ENCODE data around the gene PIK3CD.

The PIK3CD gene

DNA sequence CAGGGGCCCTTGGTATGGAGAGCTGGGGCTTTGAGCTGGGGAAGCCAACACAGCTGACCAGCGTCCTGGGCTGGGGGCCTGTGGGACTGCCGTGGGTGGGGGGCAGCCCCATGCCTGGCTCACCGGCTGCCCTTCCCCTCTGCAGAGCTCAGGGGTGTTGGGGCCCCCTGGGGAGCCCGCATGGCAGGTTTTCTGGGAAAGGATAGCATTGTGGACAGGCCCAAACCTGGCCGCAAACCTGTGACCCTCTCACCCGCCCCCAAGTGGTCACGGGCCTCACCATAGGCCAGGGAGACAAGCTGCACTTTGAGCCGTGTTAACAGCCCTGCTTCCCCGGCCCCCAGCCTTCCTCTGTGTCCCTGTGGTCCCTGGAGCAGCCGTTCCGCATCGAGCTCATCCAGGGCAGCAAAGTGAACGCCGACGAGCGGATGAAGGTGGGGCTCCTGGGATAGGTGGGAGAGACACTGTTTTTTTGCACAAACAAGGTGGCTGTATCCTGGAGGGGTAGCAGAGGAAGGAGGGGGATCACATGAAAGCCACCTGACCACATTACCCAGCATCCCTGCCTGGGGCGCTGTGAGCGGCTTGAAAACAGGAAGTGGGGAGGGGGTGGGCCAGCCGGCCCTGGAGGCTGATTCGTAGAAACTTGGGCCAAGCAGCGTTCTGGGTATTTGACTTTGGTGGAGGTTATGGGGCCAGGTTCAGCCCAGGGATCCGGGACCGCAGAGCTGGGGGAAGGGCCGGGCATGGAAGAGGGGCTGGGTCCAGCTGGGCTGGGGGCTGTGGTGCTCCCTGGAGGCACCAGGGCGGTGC is 65.9 kb downstream of the PIK3CD start:
- no peaks in the 10 kb centered on the region for H3K27me3 Mint-ChIP-seq (ENCODE audit: low read depth)
- H3K27ac Mint-ChIP-seq: peak overlapping the region; percentile 93
- peaks cover 39% of the 10 kb centered on the region for H3K4me1 Mint-ChIP-seq (ENCODE audit: low read depth)
- H3K4me3 Mint-ChIP-seq: peak overlapping the region; percentile 90
- H3K9me3 Mint-ChIP-seq: no peaks in the 10 kb centered on the region
- peak; percentile 81 for DNase-seq (ENCODE audit: low spot score)
- H3K36me3 Mint-ChIP-seq (ENCODE audit: low read depth): peaks cover 73% of the 10 kb centered on the region

DNA sequence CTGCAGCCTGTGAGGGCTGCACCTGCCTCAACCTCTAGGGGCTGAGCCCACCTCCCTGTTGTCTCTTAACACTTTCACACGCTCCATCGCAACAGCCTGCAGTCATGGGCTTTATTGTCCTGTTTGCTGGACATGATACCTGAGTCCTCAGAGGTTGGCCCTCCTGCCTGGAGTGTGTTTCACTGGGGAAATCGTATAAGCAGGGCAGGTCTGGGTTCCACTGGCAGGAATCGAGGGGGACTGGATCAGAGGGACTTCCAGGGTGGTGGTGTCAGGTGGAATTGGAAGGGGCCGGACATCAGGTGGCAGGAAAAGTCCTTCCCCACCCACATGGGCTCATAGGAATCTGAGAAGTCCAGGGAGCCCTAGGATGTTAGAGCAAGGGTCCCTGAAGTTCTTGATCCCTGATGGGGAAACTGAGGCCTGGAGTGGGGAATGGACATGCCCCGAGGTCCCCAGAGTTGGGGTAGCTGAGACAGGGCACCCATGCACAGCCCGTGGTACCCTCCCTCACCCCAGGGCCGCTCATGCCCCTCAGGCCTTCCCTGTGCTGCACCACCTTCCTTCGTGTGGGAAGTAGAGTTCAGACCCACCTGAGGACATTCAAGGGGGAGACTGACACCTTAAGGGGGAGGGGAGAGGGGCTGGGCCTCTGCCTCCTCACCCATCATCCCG is 66.6 kb downstream of the PIK3CD start:
- Mint-ChIP-seq H3K4me3 (peak overlapping the region; percentile 90), H3K27me3 (ENCODE audit: low read depth) (no peaks in the 10 kb centered on the region), H3K27ac (peak overlapping the region; percentile 93), H3K4me1 (ENCODE audit: low read depth) (peaks cover 35% of the 10 kb centered on the region), H3K9me3 (no peaks in the 10 kb centered on the region), H3K36me3 (ENCODE audit: low read depth) (peaks cover 75% of the 10 kb centered on the region)
- DNase-seq (ENCODE audit: low spot score): no peak

DNA sequence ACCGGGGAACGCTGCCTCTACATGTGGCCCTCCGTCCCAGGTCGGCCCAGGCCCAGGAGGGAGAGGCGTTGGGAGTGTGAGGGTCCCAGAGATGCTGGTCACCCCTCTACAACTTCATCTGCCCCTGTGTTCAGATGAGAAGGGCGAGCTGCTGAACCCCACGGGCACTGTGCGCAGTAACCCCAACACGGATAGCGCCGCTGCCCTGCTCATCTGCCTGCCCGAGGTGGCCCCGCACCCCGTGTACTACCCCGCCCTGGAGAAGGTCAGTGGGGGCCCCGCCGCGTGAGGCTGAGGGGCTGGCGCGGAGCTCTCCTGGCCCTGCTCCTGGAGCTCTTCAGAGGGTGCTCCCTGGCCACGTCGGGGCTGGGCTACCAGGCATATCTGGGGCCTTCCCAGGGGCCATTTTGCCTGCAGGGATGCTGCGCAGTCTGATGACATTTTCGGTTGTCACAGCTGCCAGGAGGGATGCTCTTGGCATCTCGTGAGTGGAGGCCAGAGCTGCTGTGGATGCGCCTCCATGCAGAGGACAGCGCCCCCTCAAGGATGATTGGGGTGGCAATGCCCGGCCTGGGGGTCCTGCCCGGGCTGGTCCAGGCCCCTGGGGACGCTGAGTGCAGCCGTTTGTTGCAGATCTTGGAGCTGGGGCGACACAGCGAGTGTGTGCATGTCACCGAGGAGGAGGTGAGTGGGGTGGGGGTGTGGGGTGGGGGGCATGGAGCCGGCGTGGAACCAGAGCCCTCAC is 68.6 kb downstream of the PIK3CD start:
- Mint-ChIP-seq H3K27ac (peak overlapping the region; percentile 79), H3K4me1 (ENCODE audit: low read depth) (peaks cover 29% of the 10 kb centered on the region), H3K36me3 (ENCODE audit: low read depth) (peaks cover 82% of the 10 kb centered on the region), H3K9me3 (peaks cover 4% of the 10 kb centered on the region), H3K27me3 (ENCODE audit: low read depth) (no peaks in the 10 kb centered on the region), H3K4me3 (no peak overlapping the region)
- DNase-seq (ENCODE audit: low spot score): no peak

DNA sequence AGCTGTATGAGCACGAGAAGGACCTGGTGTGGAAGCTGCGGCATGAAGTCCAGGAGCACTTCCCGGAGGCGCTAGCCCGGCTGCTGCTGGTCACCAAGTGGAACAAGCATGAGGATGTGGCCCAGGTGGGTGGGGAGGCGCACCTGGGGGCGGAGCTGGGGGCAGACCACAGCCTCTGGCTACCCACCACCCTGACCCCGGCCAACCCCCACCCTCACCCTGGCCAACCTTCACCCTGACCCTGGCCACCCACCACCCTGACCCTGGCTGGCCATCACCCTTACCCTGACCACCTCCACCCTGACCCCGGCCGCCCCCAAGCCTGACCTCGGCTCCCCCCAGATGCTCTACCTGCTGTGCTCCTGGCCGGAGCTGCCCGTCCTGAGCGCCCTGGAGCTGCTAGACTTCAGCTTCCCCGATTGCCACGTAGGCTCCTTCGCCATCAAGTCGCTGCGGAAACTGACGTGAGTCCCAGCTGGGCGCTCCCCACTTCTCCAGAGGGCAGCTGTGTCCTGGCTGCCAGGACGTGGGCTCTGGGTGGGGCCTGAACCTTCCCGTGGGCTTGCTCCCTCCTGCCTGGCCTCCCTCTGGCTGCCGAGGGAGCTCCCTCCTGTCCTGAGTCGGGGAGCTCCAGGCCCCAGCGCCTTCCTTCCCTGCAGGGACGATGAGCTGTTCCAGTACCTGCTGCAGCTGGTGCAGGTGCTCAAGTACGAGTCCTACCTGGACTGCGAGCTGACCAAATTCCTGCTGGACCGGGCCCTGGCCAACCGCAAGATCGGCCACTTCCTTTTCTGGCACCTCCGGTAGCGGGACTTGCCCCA is 69.5 kb downstream of the PIK3CD start:
- peak overlapping the region; percentile 36 for H3K27ac Mint-ChIP-seq
- H3K9me3 Mint-ChIP-seq: peaks cover 4% of the 10 kb centered on the region
- no peaks in the 10 kb centered on the region for H3K27me3 Mint-ChIP-seq (ENCODE audit: low read depth)
- H3K4me3 Mint-ChIP-seq: no peak overlapping the region
- H3K4me1 Mint-ChIP-seq (ENCODE audit: low read depth): peaks cover 30% of the 10 kb centered on the region
- DNase-seq (ENCODE audit: low spot score): no peak
- peaks cover 78% of the 10 kb centered on the region for H3K36me3 Mint-ChIP-seq (ENCODE audit: low read depth)

DNA sequence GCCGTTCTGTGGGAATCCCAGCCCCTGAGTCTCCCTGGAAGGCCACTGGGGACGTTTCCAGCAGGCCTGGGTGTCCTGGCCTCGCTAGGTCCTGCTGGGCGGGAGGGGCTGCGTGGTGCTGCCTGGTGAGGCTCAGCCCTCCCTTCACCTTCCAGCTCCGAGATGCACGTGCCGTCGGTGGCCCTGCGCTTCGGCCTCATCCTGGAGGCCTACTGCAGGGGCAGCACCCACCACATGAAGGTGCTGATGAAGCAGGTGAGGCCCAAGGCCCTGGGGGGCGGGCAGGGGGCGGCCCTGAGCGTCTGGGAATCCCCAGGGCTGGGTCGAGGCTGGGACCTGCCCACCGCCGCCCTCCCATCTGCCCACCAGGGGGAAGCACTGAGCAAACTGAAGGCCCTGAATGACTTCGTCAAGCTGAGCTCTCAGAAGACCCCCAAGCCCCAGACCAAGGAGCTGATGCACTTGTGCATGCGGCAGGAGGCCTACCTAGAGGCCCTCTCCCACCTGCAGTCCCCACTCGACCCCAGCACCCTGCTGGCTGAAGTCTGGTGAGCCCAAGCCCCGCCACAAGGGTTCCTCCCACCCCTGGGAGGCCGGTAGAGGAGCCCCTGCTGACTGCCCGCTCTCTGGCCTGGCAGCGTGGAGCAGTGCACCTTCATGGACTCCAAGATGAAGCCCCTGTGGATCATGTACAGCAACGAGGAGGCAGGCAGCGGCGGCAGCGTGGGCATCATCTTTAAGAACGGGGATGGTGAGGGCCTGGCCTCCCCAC is 70.3 kb downstream of the PIK3CD start:
- Mint-ChIP-seq H3K27me3 (ENCODE audit: low read depth) (no peaks in the 10 kb centered on the region), H3K9me3 (peaks cover 4% of the 10 kb centered on the region), H3K4me3 (no peak overlapping the region), H3K36me3 (ENCODE audit: low read depth) (peaks cover 76% of the 10 kb centered on the region), H3K27ac (peak overlapping the region; percentile 67), H3K4me1 (ENCODE audit: low read depth) (peaks cover 29% of the 10 kb centered on the region)
- peak; percentile 41 for DNase-seq (ENCODE audit: low spot score)

DNA sequence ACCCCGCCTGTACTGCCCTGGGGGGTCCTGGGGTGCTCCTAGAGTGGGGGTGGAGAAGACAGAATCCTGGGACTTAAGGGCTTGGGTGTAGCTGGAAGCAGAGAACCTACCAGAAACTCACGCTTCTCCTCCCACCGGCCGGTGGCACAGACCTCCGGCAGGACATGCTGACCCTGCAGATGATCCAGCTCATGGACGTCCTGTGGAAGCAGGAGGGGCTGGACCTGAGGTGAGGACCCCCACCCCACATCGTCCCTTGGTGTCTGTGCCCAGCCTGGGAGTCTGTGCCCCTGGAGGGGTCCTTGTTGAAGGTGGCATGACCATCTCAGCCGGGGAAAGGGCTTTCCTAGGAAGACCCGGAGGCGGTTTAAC is 70.8 kb downstream of the PIK3CD start:
- DNase-seq (ENCODE audit: low spot score): no peak
- H3K9me3 Mint-ChIP-seq: peaks cover 4% of the 10 kb centered on the region
- peaks cover 76% of the 10 kb centered on the region for H3K36me3 Mint-ChIP-seq (ENCODE audit: low read depth)
- peak overlapping the region; percentile 67 for H3K27ac Mint-ChIP-seq
- no peaks in the 10 kb centered on the region for H3K27me3 Mint-ChIP-seq (ENCODE audit: low read depth)
- no peak overlapping the region for H3K4me3 Mint-ChIP-seq
- H3K4me1 Mint-ChIP-seq (ENCODE audit: low read depth): peaks cover 27% of the 10 kb centered on the region

DNA sequence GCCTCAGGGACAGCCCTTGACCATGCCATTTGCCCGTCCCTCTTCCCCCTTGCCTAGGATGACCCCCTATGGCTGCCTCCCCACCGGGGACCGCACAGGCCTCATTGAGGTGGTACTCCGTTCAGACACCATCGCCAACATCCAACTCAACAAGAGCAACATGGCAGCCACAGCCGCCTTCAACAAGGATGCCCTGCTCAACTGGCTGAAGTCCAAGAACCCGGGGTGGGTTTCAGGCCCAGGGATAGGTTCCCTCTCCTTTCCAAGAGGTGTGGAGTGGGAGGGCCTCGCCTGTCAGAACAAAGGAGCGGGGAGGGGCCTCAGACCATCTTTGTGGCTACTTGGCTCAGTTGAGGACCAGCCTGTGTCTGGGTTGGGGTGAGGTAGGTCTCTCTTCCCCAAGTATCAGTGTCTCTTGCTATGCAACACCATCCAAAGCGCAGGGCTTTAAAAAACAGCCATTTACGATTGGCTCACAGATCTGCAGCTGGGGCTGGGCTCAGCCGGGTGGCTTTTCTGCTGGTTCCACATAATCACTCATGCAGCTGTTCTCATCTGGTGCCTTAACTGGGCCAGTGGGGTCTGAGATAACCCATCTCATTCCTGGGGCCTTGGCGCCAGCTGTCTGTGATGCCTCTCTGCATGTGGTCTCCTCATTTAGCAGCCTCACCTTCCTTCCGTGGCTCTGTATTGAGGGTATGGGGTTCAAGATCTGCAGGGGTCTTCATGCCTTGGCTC is 71.7 kb downstream of the PIK3CD start:
- Mint-ChIP-seq H3K36me3 (ENCODE audit: low read depth) (peaks cover 76% of the 10 kb centered on the region), H3K4me3 (no peak overlapping the region), H3K9me3 (peaks cover 4% of the 10 kb centered on the region), H3K4me1 (ENCODE audit: low read depth) (peaks cover 26% of the 10 kb centered on the region), H3K27ac (peak overlapping the region; percentile 47), H3K27me3 (ENCODE audit: low read depth) (no peaks in the 10 kb centered on the region)
- no peak for DNase-seq (ENCODE audit: low spot score)

DNA sequence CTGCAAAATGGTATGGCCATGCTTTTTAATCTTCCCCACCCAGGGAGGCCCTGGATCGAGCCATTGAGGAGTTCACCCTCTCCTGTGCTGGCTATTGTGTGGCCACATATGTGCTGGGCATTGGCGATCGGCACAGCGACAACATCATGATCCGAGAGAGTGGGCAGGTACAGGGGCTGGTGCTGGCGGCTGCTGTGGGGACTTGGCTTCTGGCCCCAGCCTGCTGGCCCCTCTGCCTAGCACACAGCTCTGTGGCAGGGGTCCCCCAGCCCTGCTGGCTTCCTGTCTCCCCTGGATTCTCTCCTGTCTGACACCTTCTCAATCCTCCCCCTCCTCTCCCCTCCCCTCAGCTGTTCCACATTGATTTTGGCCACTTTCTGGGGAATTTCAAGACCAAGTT is 72.4 kb downstream of the PIK3CD start:
- H3K4me3 Mint-ChIP-seq: no peak overlapping the region
- peaks cover 29% of the 10 kb centered on the region for H3K4me1 Mint-ChIP-seq (ENCODE audit: low read depth)
- H3K27me3 Mint-ChIP-seq (ENCODE audit: low read depth): no peaks in the 10 kb centered on the region
- peaks cover 79% of the 10 kb centered on the region for H3K36me3 Mint-ChIP-seq (ENCODE audit: low read depth)
- no peak for DNase-seq (ENCODE audit: low spot score)
- peaks cover 4% of the 10 kb centered on the region for H3K9me3 Mint-ChIP-seq
- H3K27ac Mint-ChIP-seq: peak overlapping the region; percentile 70

DNA sequence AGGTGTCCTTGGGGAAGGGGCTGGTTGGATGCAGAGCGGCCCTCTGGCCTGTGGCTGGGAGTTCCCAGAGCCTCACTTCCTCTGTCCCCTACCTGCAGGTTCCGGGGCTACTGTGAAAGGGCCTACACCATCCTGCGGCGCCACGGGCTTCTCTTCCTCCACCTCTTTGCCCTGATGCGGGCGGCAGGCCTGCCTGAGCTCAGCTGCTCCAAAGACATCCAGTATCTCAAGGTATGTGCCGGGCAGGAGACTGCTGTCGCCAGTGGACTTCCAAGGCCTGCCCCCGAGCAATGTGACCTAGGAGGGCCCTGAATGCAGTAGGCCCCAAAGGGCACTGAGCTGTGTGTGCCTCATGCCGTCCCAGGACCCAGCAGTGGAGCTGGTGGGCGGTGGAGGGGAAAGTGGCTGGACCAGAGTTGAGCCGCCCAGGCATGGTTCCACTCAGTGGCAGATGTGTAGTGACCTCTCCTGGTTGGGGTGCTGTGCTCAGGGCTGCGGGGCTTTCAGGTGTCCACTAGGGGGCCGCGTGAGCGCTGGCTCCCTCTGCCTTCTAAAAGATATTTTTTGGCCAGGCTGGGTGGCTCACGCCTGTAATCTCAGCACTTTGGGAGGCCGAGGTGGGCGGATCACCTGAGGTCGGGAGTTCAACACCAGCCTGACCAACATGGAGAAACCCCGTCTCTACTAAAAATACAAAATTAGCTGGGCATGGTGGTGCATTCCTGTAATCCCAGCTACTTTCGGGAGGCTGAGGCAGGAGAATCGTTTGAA is 73.4 kb downstream of the PIK3CD start:
- Mint-ChIP-seq H3K36me3 (ENCODE audit: low read depth) (peaks cover 76% of the 10 kb centered on the region), H3K27ac (peak overlapping the region; percentile 71), H3K9me3 (peaks cover 4% of the 10 kb centered on the region), H3K4me1 (ENCODE audit: low read depth) (peaks cover 29% of the 10 kb centered on the region), H3K4me3 (no peak overlapping the region), H3K27me3 (ENCODE audit: low read depth) (no peaks in the 10 kb centered on the region)
- DNase-seq (ENCODE audit: low spot score): peak; percentile 54

DNA sequence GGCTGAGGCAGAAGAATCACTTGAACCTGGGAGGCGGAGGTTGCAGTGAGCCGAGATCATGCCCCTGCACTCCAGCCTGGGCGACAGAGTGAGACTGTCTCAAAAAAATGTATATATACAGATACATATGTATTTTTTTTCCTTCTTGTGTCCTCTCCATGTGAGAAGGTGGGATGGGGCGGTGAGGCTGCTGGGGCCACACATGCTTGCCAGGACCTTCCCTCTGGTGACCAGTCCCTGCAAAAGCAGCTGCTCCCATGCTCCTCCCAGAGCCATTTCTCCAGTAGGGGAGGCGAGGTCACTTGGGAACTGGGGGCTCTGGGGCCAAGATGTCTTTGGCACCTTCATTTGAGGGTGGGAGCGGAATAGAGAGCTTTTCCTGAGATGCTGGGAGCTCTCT is 74.9 kb downstream of the PIK3CD start:
- Mint-ChIP-seq H3K9me3 (peaks cover 4% of the 10 kb centered on the region), H3K4me1 (ENCODE audit: low read depth) (peaks cover 31% of the 10 kb centered on the region), H3K36me3 (ENCODE audit: low read depth) (peaks cover 76% of the 10 kb centered on the region), H3K27ac (peak overlapping the region; percentile 49), H3K27me3 (ENCODE audit: low read depth) (no peaks in the 10 kb centered on the region), H3K4me3 (no peak overlapping the region)
- DNase-seq (ENCODE audit: low spot score): no peak

DNA sequence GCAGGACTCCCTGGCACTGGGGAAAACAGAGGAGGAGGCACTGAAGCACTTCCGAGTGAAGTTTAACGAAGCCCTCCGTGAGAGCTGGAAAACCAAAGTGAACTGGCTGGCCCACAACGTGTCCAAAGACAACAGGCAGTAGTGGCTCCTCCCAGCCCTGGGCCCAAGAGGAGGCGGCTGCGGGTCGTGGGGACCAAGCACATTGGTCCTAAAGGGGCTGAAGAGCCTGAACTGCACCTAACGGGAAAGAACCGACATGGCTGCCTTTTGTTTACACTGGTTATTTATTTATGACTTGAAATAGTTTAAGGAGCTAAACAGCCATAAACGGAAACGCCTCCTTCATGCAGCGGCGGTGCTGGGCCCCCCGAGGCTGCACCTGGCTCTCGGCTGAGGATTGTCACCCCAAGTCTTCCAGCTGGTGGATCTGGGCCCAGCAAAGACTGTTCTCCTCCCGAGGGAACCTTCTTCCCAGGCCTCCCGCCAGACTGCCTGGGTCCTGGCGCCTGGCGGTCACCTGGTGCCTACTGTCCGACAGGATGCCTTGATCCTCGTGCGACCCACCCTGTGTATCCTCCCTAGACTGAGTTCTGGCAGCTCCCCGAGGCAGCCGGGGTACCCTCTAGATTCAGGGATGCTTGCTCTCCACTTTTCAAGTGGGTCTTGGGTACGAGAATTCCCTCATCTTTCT is 75.5 kb downstream of the PIK3CD start:
- Mint-ChIP-seq H3K4me1 (ENCODE audit: low read depth) (peaks cover 34% of the 10 kb centered on the region), H3K27ac (peak overlapping the region; percentile 93), H3K4me3 (peak overlapping the region; percentile 9), H3K36me3 (ENCODE audit: low read depth) (peaks cover 78% of the 10 kb centered on the region), H3K9me3 (peaks cover 4% of the 10 kb centered on the region), H3K27me3 (ENCODE audit: low read depth) (no peaks in the 10 kb centered on the region)
- DNase-seq (ENCODE audit: low spot score): no peak

Measured in T-helper 2 cell treated with Interferon-gamma antibody and Interleukin-4, amounts not matched to agents 5 μg/mL and 100 μg/mL, for 36 hours (primary cell).